GM12878 (cell line): ENCODE measurements around the gene ACTL7A. TPM values are rescaled to one million over a fixed set of nuclear protein-coding genes. Genes with fewer than 3 reads are reported as not detected.

Source experiments
- ATAC-seq: fragments of 200-7000 bp; cut with Tn5 transposase; 3 replicates; pipeline ENCODE4 v1.9.1; 2020; ENCODE audit warnings: mild to moderate bottlenecking, moderate library complexity
- BruUV-seq: library from RNA; stranded (reverse); fragments of 400-500 nt; replicated peaks from 2 replicates; lab custom pipeline; 2021; lab: Mats Ljungman, UMichigan
- CTCF ChIA-PET: fragments of 300-600 bp; sonication (Branson Sonifier 250); formaldehyde crosslinking; extraction: SDS; loops from one replicate; lab custom pipeline; 2021; ENCODE audit warnings: inconsistent platforms; lab: Yijun Ruan, JAX
- POLR2A ChIA-PET: fragments of 350-600 bp; formaldehyde crosslinking; extraction: SDS; loops from one replicate; lab custom pipeline; 2021; ENCODE audit warnings: inconsistent platforms; lab: Charles Lee
- RAD21 ChIA-PET: fragments of 300-600 bp; sonication (Branson Sonifier 250); formaldehyde crosslinking; loops from one replicate; lab custom pipeline; 2023; ENCODE audit warnings: antibody characterized with exemption; ENCODE audit not compliant: unreplicated experiment; lab: Charles Lee
- SMC1A ChIA-PET: fragments of 300-600 bp; sonication (Branson Sonifier 250); formaldehyde crosslinking; loops from one replicate; lab custom pipeline; 2023; ENCODE audit not compliant: unreplicated experiment, uncharacterized antibody; lab: Charles Lee
- DNase-seq: peaks from one replicate; pipeline ENCODE4 v3.0.0-alpha.2; 2011; ENCODE audit warnings: low read depth, low spot score
- FAIRE-seq: peaks from 3 replicates; lab custom pipeline; 2011; peaks lifted over from hg19 to GRCh38; lab: Jason Lieb, UNC
- H2AFZ ChIP-seq: 2 replicates; pipeline ENCODE4 v1.6.0; 2011; ENCODE audit warnings: low read depth, low read length, control low read depth; ENCODE audit not compliant: control insufficient read depth
- H3K27ac ChIP-seq: 2 replicates; pipeline ENCODE4 v1.5.1; 2011; ENCODE audit warnings: control low read depth; ENCODE audit not compliant: control insufficient read depth, insufficient read depth
- H3K27me3 ChIP-seq, 2 experiments: replicated peaks in 1 of 2; 2 replicates each; pipeline versions ENCODE4 v1.6.0 to v1.6.1; 2011; ENCODE audit warnings: low read length in 1 of 2; ENCODE audit not compliant: control insufficient read depth in 2 of 2, insufficient read depth in 2 of 2
- H3K36me3 ChIP-seq, 2 experiments: 2 replicates each; pipeline ENCODE4 v1.5.1; 2011; ENCODE audit warnings: low read length in 1 of 2; ENCODE audit not compliant: control insufficient read depth in 2 of 2, insufficient read depth in 2 of 2
- H3K4me1 ChIP-seq: 2 replicates; pipeline ENCODE4 v1.6.1; 2011; ENCODE audit warnings: mild to moderate bottlenecking, low read length, moderate library complexity, mixed read lengths; ENCODE audit not compliant: control insufficient read depth, insufficient read depth
- H3K4me2 ChIP-seq: 2 replicates; pipeline ENCODE4 v1.6.0; 2011; ENCODE audit warnings: control low read depth; ENCODE audit not compliant: control insufficient read depth, insufficient read depth
- H3K4me3 ChIP-seq: fragments of 200-600 bp; sonication (generic); 2 replicates; pipeline ENCODE4 v1.5.1; 2016
- H3K79me2 ChIP-seq: 2 replicates; pipeline ENCODE4 v1.6.0; 2011; ENCODE audit warnings: low read length; ENCODE audit not compliant: control insufficient read depth, insufficient read depth
- H3K9ac ChIP-seq: 2 replicates; pipeline ENCODE4 v1.8.0; 2011; ENCODE audit warnings: low read length, control low read depth, mixed read lengths; ENCODE audit not compliant: control insufficient read depth, insufficient read depth
- H3K9me3 ChIP-seq: replicated peaks from 3 replicates; pipeline ENCODE4 v1.5.1; 2011; ENCODE audit warnings: mild to moderate bottlenecking, low read length; ENCODE audit not compliant: control insufficient read depth, insufficient read depth
- H4K20me1 ChIP-seq: 2 replicates; pipeline ENCODE4 v1.6.0; 2011; ENCODE audit not compliant: control insufficient read depth, insufficient read depth
- CHD2 ChIP-seq: IDR thresholded peaks from 2 replicates; pipeline ENCODE4 v1.6.1; 2011; ENCODE audit warnings: low read depth, low read length, improper control_type of control experiment, borderline replicate concordance
- ESRRA ChIP-seq: IDR thresholded peaks from 2 replicates; pipeline ENCODE4 v1.6.1; 2012; ENCODE audit warnings: mild to moderate bottlenecking, low read length, improper control_type of control experiment
- HDGF ChIP-seq: fragments of 450-650 bp; IDR thresholded peaks from 2 replicates; pipeline ENCODE4 v1.6.1; 2016; ENCODE audit warnings: antibody characterized with exemption
- IRF4 ChIP-seq: IDR thresholded peaks from 2 replicates; pipeline ENCODE4 v1.6.1; 2011; ENCODE audit warnings: low read depth, low read length
- MEF2B ChIP-seq: fragments of 450-650 bp; IDR thresholded peaks from 2 replicates; pipeline ENCODE4 v1.6.1; 2018; ENCODE audit warnings: mild to moderate bottlenecking, moderate library complexity; ENCODE audit not compliant: partially characterized antibody, poor library complexity, severe bottlenecking
- NFXL1 ChIP-seq: fragments of 450-650 bp; IDR thresholded peaks from 2 replicates; pipeline ENCODE4 v1.6.1; 2017; ENCODE audit warnings: antibody characterized with exemption, mild to moderate bottlenecking, borderline replicate concordance
- POLR2AphosphoS2 ChIP-seq: IDR thresholded peaks from 2 replicates; pipeline ENCODE4 v1.6.1; 2011; ENCODE audit warnings: low read depth, mild to moderate bottlenecking, low read length, improper control_type of control experiment, moderate library complexity
- SIN3A ChIP-seq: IDR thresholded peaks from 2 replicates; pipeline ENCODE4 v1.6.1; 2012; ENCODE audit warnings: low read depth, low read length, improper control_type of control experiment
- SMC3 ChIP-seq: IDR thresholded peaks from 2 replicates; pipeline ENCODE4 v1.6.1; 2011; ENCODE audit warnings: low read length, improper control_type of control experiment, borderline replicate concordance
- SUZ12 ChIP-seq: fragments of 200-600 bp; sonication (generic); IDR thresholded peaks from one replicate; pipeline ENCODE4 v1.6.1; 2018; ENCODE audit warnings: antibody characterized with exemption, mild to moderate bottlenecking; ENCODE audit not compliant: unreplicated experiment
- TARDBP ChIP-seq: IDR thresholded peaks from 2 replicates; pipeline ENCODE4 v1.6.1; 2016; ENCODE audit warnings: borderline replicate concordance
- ZNF207 ChIP-seq: fragments of 450-650 bp; IDR thresholded peaks from 2 replicates; pipeline ENCODE4 v1.6.1; 2014; ENCODE audit warnings: antibody characterized with exemption, mild to moderate bottlenecking, borderline replicate concordance
- ZNF622 ChIP-seq: fragments of 450-650 bp; IDR thresholded peaks from 2 replicates; pipeline ENCODE4 v1.6.1; 2017; ENCODE audit warnings: mild to moderate bottlenecking, inconsistent platforms
- WGBS: methylation state at CpG from one replicate; pipeline ENCODE4 v1.1.6; 2016; ENCODE audit warnings: low lambda C conversion rate; ENCODE audit not compliant: insufficient replicate concordance, insufficient coverage; ENCODE audit errors: missing lambda C conversion rate; 5-methylcytosine and 5-hydroxymethylcytosine counted together
- in situ Hi-C: fragments of 300-500 bp; cut with MboI; formaldehyde crosslinking; loops from 9 replicates; pipeline ENCODE4 v1.14.3; 2018; ENCODE audit warnings: mixed read lengths
- intact Hi-C: fragments of 100-400 bp; cut with micrococcal nuclease; formaldehyde crosslinking; loops from one replicate; pipeline ENCODE4 v1.14.2; 2022; ENCODE audit not compliant: unreplicated experiment
- polyA plus RNA-seq, 11 experiments: library from polyadenylated mRNA; depleted of rRNA in 4 of 11; unstranded in 6 of 11; stranded (reverse) in 5 of 11; fragments of >200 nt; fragmentation: Nextera tagmentation in 4 of 11; fragmentation: Illumina TruSeq in 1 of 11; extraction: Ambion mirVana in 4 of 11; extraction: Trizol in 1 of 11; gene quantifications; 1 replicate in 1 of 11; 2 replicates in 10 of 11; pipeline versions ENCODE4 v1.2.1 to v1.2.3, GENCODE V29; 2011 to 2016; ENCODE audit warnings: inconsistent platforms in 2 of 11, missing spikeins in 2 of 11, low read depth in 1 of 11
- total RNA-seq, 4 experiments: library from RNA; depleted of rRNA in 3 of 4; stranded (reverse); fragments of >200 nt in 3 of 4; fragmentation: Illumina TruSeq in 1 of 4; extraction: Trizol in 1 of 4; gene quantifications; 2 replicates each; pipeline versions ENCODE4 v1.2.1 to v1.2.3, GENCODE V29; 2013 to 2021
- TF ChIP-seq, protein P1 (sequence below): IDR thresholded peaks from 2 replicates; pipeline ENCODE4 v1.6.1; 2011; ENCODE audit warnings: borderline replicate concordance, low read depth, mild to moderate bottlenecking, moderate library complexity, mixed read lengths, low read length; ENCODE audit not compliant: insufficient read depth; ENCODE audit errors: extremely low read length

Gene ACTL7A
- total and polyA plus RNA-seq, 10 of the 15 experiments (the other 5 are each of a cell fraction or from before 2014, with no cell fraction given) = not detected

GRCh38 chr9:108904161-108904560, 42.1 kb downstream of the ACTL7A start:
- ChIA-PET RAD21 (no interaction called here), CTCF (interaction anchor here (1.2 kb wide), 1 partner anchor 26 kb away, joined by 3 read pairs; no protein-coding TSS in a partner anchor), SMC1A (no interaction called here), POLR2A (interaction anchor here (0.6 kb wide), 1 partner anchor 1407 kb away, joined by 3 read pairs; no protein-coding TSS in a partner anchor)
- Histone ChIP-seq H3K27ac (no peak overlapping the region), H3K4me2 (no peak overlapping the region), H3K36me3 (peaks cover 2 to 10% of the 10 kb centered on the region in 2 experiments), H3K27me3 (no peaks in the 10 kb centered on the region), H3K9me3 (no peaks in the 10 kb centered on the region), H4K20me1 (no peaks in the 10 kb centered on the region), H3K4me1 (no peaks in the 10 kb centered on the region), H3K9ac (no peak overlapping the region), H2AFZ (no peak overlapping the region), H3K79me2 (no peaks in the 10 kb centered on the region), H3K4me3 (no peak overlapping the region)
- DNase-seq = no peak
- BruUV-seq = no TSS peak
- 93% methylated on average over 3 of the region's 3 CpGs for WGBS
- no peak for ATAC-seq
- FAIRE-seq = no peak
- intact Hi-C loops (no loop called here), in situ Hi-C loops (no loop called here)
- TF ChIP-seq, protein P1, sequence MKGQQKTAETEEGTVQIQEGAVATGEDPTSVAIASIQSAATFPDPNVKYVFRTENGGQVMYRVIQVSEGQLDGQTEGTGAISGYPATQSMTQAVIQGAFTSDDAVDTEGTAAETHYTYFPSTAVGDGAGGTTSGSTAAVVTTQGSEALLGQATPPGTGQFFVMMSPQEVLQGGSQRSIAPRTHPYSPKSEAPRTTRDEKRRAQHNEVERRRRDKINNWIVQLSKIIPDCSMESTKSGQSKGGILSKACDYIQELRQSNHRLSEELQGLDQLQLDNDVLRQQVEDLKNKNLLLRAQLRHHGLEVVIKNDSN = no peak
- TF ChIP-seq ZNF207 (no peak), ESRRA (no peak), TARDBP (no peak), NFXL1 (no peak), HDGF (no peak), CHD2 (no peak), MEF2B (no peak), SMC3 (no peak), POLR2AphosphoS2 (no peak), ZNF622 (no peak), IRF4 (no peak), SUZ12 (no peak), SIN3A (no peak)
